Gastrocnemius medialis (tissue), 4 donors: ENCODE results near the gene CYTIP. TPM values are rescaled to one million over a fixed set of nuclear protein-coding genes. Genes with fewer than 3 reads are reported as not detected.

Experiments used
- ATAC-seq, 2 donors: fragments of 150-250 bp; one replicate each; pipeline ENCODE4 v1.9.1; 2016
- DNase-seq, 2 donors: peaks; one replicate each; pipeline ENCODE4 v3.0.0-alpha.2; 2019
- H3K27ac ChIP-seq, 4 donors: fragments of 200-600 bp; sonication (generic); 1 replicate in 1 of 4; 2 replicates in 3 of 4; pipeline ENCODE4 v1.5.1; 2016 to 2018; ENCODE audit warnings: mild to moderate bottlenecking in 2 of 4, moderate library complexity in 1 of 4
- H3K27me3 ChIP-seq, 3 donors: fragments of 200-600 bp; sonication (generic) in 2 of 3; 1 replicate in 1 of 3; 2 replicates in 2 of 3; pipeline versions ENCODE4 v1.5.1 to v1.6.0; 2016 to 2019; ENCODE audit warnings: mild to moderate bottlenecking in 1 of 3, moderate library complexity in 1 of 3
- H3K36me3 ChIP-seq, 2 donors: fragments of 200-600 bp; sonication (generic) in 1 of 2; one replicate each; pipeline ENCODE4 v1.5.1; 2017 to 2018
- H3K4me1 ChIP-seq, 2 donors: fragments of 200-600 bp; sonication (generic) in 1 of 2; one replicate each; pipeline ENCODE4 v1.5.1; 2016 to 2017; ENCODE audit warnings: mild to moderate bottlenecking in 2 of 2
- H3K4me3 ChIP-seq, 4 donors: fragments of 200-600 bp; sonication (generic) in 3 of 4; 1 replicate in 1 of 4; 2 replicates in 3 of 4; pipeline ENCODE4 v1.5.1; 2016 to 2019; ENCODE audit warnings: mild to moderate bottlenecking in 2 of 4
- H3K9me3 ChIP-seq, 3 donors: fragments of 200-600 bp; sonication (generic) in 2 of 3; 1 replicate in 1 of 3; 2 replicates in 2 of 3; pipeline ENCODE4 v1.5.1; 2016 to 2019
- POLR2A ChIP-seq, 2 donors: fragments of 450-650 bp; IDR thresholded peaks; one replicate each; pipeline ENCODE4 v1.6.1; 2017; ENCODE audit warnings: antibody characterized with exemption in 2 of 2, mild to moderate bottlenecking in 2 of 2, moderate library complexity in 2 of 2
- in situ Hi-C, 4 donors: fragments of 200-750 bp; cut with MboI; loops; one replicate each; pipeline versions ENCODE4 v1.15.0 to v1.8.0; 2017; ENCODE audit warnings: low sequenced_read_pairs in 4 of 4
- intact Hi-C: fragments of 100-400 bp; cut with DNase I; formaldehyde crosslinking; loops from one replicate; pipeline ENCODE4 v1.15.1; 2023; ENCODE audit warnings: low total_unique reads
- total RNA-seq, 4 donors: library from RNA; depleted of rRNA; stranded (reverse); fragments of >200 nt; gene quantifications; one replicate each; pipeline versions ENCODE4 v1.1.0 to v1.2.3, GENCODE V29; 2016
- TF ChIP-seq, protein P1 (sequence below), 5 experiments: fragments of 450-650 bp in 3 of 5; fragments of 200-600 bp in 2 of 5; sonication (generic) in 2 of 5; IDR thresholded peaks in 4 of 5; conservative IDR thresholded peaks in 1 of 5; 1 replicate in 4 of 5; 2 replicates in 1 of 5; pipeline ENCODE4 v1.5.1; 2016 to 2019; ENCODE audit warnings: antibody characterized with exemption in 5 of 5, mild to moderate bottlenecking in 3 of 5, moderate library complexity in 3 of 5

The CYTIP gene
- total RNA-seq, 4 donors from 2014 or later, result 0.19 to 1.9 (median 1.6) TPM

DNA sequence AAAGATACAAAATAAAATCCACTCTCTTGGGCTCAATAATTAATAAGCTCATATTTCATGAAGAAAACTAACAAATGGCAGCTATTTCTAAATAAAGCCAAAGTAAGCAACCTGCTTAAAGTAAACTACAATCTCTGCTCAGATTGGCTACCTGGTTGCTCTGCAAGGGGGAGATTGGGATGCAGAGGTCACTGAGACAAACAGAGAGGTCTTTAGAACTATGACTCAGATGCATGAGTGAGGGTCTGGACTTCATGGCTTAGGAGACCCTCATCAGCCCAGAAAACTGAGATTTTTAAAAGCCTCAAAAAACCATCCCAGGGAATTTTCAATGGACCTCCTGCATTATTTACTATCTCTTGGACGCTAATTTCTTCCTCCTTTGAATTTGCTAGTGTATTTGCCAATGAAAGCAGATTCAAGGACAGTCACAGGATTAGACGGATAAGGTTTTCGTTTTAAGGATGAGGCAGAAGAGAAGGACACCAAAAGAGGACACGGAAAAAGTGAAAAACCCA is 17.4 kb downstream of the CYTIP start:
- ATAC-seq (no peak), DNase-seq (no peak)
- no peak overlapping the region for H3K4me3 ChIP-seq
- H3K4me1 ChIP-seq, result no peaks in the 10 kb centered on the region
- intact Hi-C loops, result no loop called here
- H3K27ac ChIP-seq, result no peak overlapping the region
- no peaks in the 10 kb centered on the region for H3K9me3 ChIP-seq
- H3K36me3 ChIP-seq, result no peaks in the 10 kb centered on the region
- TF ChIP-seq POLR2A (IDR thresholded peaks at IDR 0.05), result no peak
- TF ChIP-seq, protein P1, sequence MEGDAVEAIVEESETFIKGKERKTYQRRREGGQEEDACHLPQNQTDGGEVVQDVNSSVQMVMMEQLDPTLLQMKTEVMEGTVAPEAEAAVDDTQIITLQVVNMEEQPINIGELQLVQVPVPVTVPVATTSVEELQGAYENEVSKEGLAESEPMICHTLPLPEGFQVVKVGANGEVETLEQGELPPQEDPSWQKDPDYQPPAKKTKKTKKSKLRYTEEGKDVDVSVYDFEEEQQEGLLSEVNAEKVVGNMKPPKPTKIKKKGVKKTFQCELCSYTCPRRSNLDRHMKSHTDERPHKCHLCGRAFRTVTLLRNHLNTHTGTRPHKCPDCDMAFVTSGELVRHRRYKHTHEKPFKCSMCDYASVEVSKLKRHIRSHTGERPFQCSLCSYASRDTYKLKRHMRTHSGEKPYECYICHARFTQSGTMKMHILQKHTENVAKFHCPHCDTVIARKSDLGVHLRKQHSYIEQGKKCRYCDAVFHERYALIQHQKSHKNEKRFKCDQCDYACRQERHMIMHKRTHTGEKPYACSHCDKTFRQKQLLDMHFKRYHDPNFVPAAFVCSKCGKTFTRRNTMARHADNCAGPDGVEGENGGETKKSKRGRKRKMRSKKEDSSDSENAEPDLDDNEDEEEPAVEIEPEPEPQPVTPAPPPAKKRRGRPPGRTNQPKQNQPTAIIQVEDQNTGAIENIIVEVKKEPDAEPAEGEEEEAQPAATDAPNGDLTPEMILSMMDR (IDR thresholded peaks at IDR 0.05 in 4 of 5, conservative IDR thresholded peaks at IDR 0.05 in 1 of 5), result no peak
- no peaks in the 10 kb centered on the region for H3K27me3 ChIP-seq
- in situ Hi-C loops, result no loop called here

GRCh38 chr2:157424374-157424773 is 19.5 kb downstream of the CYTIP start:
- no peak for TF ChIP-seq POLR2A (IDR thresholded peaks at IDR 0.05)
- TF ChIP-seq, protein P1 (IDR thresholded peaks at IDR 0.05 in 4 of 5, conservative IDR thresholded peaks at IDR 0.05 in 1 of 5), result no peak
- Histone ChIP-seq H3K27me3 (no peaks in the 10 kb centered on the region), H3K36me3 (no peaks in the 10 kb centered on the region), H3K4me3 (no peak overlapping the region), H3K27ac (no peak overlapping the region), H3K4me1 (no peaks in the 10 kb centered on the region), H3K9me3 (no peaks in the 10 kb centered on the region)
- in situ Hi-C loops (no loop called here), intact Hi-C loops (no loop called here)
- DNase-seq (no peak), ATAC-seq (no peak)

DNA sequence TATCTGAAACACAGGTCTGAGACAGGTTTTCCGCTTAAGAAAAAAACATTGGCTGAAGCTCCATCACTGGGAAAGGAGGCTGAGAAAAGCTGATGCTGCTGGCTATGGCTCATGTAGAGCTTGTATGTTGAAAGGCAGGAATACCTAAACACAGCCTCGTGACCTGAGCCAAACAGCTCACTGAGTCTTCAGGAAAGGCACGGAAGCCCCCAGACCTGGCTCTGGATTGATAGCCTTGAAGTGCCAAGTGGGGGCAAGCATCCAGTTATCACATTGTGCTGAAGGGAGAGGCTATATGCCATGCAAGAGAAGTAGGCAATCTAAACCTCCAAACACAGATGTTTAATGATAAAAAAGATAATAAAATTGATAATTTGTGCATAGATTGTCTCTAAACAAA is 21.9 kb downstream of the CYTIP start:
- Histone ChIP-seq H3K9me3 (no peaks in the 10 kb centered on the region), H3K27me3 (no peaks in the 10 kb centered on the region), H3K4me1 (no peaks in the 10 kb centered on the region), H3K4me3 (no peak overlapping the region), H3K36me3 (no peaks in the 10 kb centered on the region), H3K27ac (no peak overlapping the region)
- no peak for ATAC-seq
- TF ChIP-seq, protein P1 (IDR thresholded peaks at IDR 0.05 in 4 of 5, conservative IDR thresholded peaks at IDR 0.05 in 1 of 5), result no peak
- TF ChIP-seq POLR2A (IDR thresholded peaks at IDR 0.05), result no peak
- intact Hi-C loops (no loop called here), in situ Hi-C loops (no loop called here)
- no peak for DNase-seq

DNA sequence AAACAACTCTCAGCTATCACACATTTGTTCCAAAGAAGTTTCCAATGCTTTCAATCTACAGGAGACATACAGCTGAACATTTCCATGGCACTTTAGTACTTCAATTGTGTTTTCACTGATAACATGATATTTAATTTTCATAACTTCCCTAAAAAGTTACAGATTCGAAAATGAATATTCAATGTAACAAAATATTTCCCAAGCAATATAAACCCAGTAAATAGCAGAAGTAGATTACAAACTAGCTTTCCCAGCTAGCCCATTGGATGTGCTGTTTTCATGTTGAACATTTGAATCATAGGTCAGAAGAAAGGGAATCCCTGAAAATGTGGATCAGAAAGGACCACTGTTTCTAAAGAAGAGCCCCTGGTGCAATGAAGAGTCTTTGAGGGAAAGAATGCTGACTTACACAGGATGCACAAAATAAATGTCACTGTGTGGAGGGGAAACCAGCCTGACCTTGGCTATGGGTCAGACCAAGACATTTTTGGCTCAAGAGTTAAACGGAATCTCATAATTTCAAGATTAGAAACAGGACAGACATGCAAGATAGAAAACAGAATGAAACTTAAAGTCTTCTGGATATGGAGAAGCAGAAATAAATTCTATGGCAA is 22.5 kb downstream of the CYTIP start:
- ATAC-seq, result no peak
- DNase-seq, result no peak
- H3K4me1 ChIP-seq, result no peaks in the 10 kb centered on the region
- no peak overlapping the region for H3K4me3 ChIP-seq
- in situ Hi-C loops, result no loop called here
- no peak for TF ChIP-seq POLR2A (IDR thresholded peaks at IDR 0.05)
- TF ChIP-seq, protein P1 (IDR thresholded peaks at IDR 0.05 in 4 of 5, conservative IDR thresholded peaks at IDR 0.05 in 1 of 5), result no peak
- intact Hi-C loops, result no loop called here
- no peaks in the 10 kb centered on the region for H3K9me3 ChIP-seq
- no peak overlapping the region for H3K27ac ChIP-seq
- H3K27me3 ChIP-seq, result no peaks in the 10 kb centered on the region
- H3K36me3 ChIP-seq, result no peaks in the 10 kb centered on the region
